ENCODE data around the gene KNDC1.

DNA sequence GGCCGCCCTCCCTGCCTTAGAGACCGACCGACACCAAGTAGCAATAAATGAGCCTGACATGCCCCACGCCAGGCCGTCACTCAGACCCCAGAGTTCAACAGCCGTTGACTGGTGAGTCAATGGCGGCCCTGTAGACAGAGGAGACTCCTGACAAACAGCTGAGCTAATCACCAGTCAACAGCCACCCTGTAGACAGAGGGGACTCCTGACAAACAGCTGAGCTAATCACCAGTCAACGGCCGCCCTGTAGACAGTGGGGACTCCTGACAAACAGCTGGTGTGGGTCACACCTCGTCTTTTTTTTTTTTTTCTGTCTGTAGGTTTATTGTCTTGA is 16.9 kb upstream of the KNDC1 start:
- TF ChIP-seq ZNF850 (CRISPR knock-in tag; conservative IDR thresholded peaks at IDR 0.05) (no peak), ZNF782 (CRISPR knock-in tag; IDR thresholded peaks at IDR 0.05; ENCODE audit: borderline replicate concordance) (no peak), EZH2 (conservative IDR thresholded peaks at IDR 0.05; ENCODE audit: low read depth, low read length) (no peak), NR1H2 (CRISPR knock-in tag; IDR thresholded peaks at IDR 0.05; ENCODE audit: borderline replicate concordance, low read depth) (no peak), ZNF629 (CRISPR knock-in tag; conservative IDR thresholded peaks at IDR 0.05) (no peak), HNRNPK (IDR thresholded peaks at IDR 0.05; ENCODE audit: low read depth, low read length, poor library complexity, severe bottlenecking) (no peak), TBL1XR1 (IDR thresholded peaks at IDR 0.05; ENCODE audit: borderline replicate concordance, low read length, partially characterized antibody) (no peak), ZNF30 (CRISPR knock-in tag; IDR thresholded peaks at IDR 0.05) (no peak), SRF (IDR thresholded peaks at IDR 0.05; ENCODE audit: low read depth, low read length) (no peak), FOXO1 (CRISPR knock-in tag; IDR thresholded peaks at IDR 0.05) (no peak), ZNF264 (CRISPR knock-in tag; IDR thresholded peaks at IDR 0.05) (no peak)
- TF ChIP-seq, protein P1, sequence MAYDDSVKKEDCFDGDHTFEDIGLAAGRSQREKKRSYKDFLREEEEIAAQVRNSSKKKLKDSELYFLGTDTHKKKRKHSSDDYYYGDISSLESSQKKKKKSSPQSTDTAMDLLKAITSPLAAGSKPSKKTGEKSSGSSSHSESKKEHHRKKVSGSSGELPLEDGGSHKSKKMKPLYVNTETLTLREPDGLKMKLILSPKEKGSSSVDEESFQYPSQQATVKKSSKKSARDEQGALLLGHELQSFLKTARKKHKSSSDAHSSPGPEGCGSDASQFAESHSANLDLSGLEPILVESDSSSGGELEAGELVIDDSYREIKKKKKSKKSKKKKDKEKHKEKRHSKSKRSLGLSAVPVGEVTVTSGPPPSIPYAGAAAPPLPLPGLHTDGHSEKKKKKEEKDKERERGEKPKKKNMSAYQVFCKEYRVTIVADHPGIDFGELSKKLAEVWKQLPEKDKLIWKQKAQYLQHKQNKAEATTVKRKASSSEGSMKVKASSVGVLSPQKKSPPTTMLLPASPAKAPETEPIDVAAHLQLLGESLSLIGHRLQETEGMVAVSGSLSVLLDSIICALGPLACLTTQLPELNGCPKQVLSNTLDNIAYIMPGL (CRISPR knock-in tag; IDR thresholded peaks at IDR 0.05; ENCODE audit: borderline replicate concordance in 1 of 2, low read depth in 1 of 2), result no peak
- TF ChIP-seq, protein P2, sequence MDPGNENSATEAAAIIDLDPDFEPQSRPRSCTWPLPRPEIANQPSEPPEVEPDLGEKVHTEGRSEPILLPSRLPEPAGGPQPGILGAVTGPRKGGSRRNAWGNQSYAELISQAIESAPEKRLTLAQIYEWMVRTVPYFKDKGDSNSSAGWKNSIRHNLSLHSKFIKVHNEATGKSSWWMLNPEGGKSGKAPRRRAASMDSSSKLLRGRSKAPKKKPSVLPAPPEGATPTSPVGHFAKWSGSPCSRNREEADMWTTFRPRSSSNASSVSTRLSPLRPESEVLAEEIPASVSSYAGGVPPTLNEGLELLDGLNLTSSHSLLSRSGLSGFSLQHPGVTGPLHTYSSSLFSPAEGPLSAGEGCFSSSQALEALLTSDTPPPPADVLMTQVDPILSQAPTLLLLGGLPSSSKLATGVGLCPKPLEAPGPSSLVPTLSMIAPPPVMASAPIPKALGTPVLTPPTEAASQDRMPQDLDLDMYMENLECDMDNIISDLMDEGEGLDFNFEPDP (CRISPR knock-in tag; conservative IDR thresholded peaks at IDR 0.05), result no peak

Measured in HepG2 (cell line).